NCI-H1092 treated with DMSO at 0.1 percent for 48 hours (cell line): ENCODE data around the gene DNAH8.

Source experiments
- DNase-seq: peaks from one replicate; lab custom pipeline; 2025; lab: John Stamatoyannopoulos, UW

DNAH8 gene

GRCh38 chr6:39075010-39075686 is 360.0 kb downstream of the DNAH8 start:
- no peak for DNase-seq

DNA sequence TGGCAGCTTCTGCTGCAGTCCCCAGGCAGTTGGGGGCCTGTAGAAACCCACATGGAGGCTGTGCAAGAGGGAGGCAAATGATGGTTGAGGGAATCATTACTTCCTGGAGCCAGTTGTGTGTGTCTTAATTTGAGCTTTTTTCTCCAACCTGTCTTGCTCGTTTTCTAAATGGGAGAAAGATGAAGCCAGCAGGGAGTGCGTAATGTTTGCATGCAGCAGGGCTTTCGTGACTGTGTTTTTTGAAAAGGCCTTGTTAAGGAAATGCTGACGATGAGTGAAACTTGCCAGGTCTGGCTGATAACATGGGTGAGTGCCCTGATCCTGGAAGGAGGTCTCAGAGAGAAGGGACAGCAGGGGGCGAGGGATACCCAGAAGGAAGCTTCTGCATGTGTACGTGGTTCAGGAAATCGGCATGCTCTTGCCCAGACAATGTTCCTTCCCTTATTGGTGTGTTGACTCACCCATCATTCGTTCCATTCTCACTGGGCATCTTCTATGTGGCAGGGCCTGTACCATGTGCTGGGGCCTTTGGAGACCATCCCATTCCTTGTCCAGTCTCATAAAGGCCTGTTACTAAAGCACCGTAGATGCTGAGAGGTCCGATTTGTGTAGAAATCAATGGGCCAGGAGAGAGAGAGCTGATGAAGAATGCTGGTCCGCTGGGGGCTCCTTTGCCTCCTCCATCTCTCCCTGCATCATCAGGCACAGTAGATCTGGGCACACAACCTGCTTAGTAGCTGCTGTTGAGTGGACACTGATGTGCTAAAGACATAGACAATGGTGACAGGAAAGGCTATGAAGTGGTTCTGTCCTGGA is 360.9 kb downstream of the DNAH8 start:
- no peak for DNase-seq

- DNase-seq = no peak
Measured at GRCh38 chr6:39076623-39077535, 361.8 kb downstream of the DNAH8 start.

DNA sequence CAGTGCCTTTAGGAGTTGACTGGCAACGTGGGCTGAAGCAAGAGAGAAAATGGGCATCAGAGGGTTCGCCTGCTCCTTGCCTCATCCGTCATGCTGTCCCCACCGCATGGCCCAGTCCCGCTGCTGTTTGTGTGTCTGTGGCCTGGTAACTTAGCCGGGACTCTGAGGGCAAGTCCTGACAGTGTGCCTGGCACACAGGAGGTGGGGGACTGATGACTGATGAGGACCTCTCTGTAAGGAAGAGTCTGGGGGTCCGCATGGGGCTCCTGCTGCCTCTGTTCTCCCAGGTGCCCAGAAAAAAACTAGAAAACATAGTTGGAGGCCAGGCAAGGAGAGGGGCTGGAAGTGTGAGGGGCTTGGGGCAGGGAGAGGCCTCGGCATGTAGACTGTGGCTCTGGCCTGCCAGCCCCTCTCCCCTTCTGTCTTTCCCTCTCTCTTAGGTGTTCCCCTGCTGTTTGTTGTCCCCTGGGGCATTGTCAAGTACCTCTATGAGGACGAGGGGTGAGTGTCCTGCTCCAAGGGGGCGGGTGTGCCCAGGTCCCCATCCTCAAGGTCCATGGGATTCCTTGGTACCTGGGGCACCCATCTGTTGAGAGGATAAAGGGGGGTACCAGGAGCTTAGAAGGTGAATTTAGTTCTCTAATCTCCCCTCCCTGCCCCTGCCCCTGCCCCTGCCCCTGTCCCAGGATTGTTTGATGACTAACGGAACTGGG is 362.9 kb downstream of the DNAH8 start:
- DNase-seq = no peak

DNA sequence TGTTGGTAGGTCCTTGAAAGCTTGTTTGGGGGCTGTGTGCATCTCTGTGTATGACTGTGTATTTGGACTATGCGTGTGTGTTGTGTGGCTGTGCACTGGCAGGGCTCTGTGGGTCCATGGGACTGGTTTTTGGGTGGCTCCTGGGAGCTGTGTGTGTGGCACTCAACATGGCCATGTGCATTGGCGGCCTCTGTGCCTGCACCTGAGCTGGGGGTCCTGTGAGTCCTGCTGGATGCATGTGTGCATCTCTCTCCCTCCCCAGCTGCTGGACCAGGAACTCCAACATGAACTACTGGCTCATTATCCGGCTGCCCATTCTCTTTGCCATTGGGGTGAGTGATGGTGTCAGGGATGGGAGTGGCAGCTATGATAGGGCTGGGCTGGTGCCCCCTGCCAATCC is 363.6 kb downstream of the DNAH8 start:
- DNase-seq = no peak

DNA sequence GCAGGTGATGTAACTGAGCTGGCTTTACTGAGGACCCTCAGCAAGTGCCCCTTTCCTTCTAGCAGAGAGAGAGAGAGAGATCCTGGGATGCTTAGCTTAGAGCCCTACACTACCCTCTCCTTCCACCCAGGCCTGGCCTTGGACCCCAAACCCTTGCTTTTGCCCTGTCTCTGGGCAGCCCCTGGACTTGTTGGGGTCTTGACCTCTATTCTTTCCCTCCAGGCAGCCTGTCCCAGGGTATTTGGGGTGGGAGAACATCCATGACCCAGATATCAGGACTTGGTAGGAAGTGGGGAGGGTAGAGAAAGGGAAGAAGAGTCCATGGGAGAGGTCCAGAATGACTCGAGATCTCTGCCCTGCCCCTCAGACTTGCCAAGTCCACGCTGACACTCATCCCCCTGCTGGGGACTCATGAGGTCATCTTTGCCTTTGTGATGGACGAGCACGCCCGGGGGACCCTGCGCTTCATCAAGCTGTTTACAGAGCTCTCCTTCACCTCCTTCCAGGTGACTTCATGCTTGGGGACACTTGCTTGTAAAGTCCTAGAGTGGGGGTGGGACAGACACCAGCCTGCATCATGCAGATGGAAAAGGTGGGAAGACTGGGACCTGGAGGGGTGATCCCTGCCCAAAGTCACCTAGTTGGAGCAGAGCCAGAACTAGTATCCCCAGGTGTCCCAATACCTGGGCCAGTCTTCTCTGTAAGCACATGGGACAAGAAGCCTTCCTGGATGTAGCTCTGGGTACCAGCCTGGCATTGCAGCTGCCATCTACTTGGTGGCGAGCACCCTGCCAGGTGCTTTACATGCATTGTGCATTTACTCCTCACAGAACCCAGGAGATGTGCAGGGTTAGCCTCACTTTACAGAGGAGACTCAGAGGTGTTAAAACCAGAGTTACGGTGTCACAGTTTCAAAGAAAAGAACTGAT is 364.4 kb downstream of the DNAH8 start:
- no peak for DNase-seq
